Dermis blood vessel endothelial cell (primary cell): ENCODE results near the gene BBS4. TPM values are rescaled to one million over a fixed set of nuclear protein-coding genes. Genes with fewer than 3 reads are reported as not detected.
A peak's percentile ranks its signal among the peaks of the same experiment; 100 is the strongest.
"Not testable (repeated sequence)": the region's sequence is repeated elsewhere in the genome, so short reads cannot be mapped to it uniquely, and the experiment has no call there.

Source experiments
- DNase-seq: peaks from one replicate; pipeline ENCODE4 v3.0.0; 2010
- total RNA-seq: library from RNA; depleted of rRNA; stranded (reverse); fragments of >200 nt; gene quantifications from 2 replicates; pipeline ENCODE4 v1.2.3, GENCODE V29; 2014

The BBS4 gene
- total RNA-seq = 9.2 and 10.2 TPM in 2 replicates

- peak; percentile 88 for DNase-seq
Observed at GRCh38 chr15:72685925-72686794, at the start of gene BBS4, which contains the start of gene HIGD2B. TSS of gene BBS4 (plus strand) at chr15:72686207. CDS start at chr15:72686228, 21 bp downstream. TSS of gene HIGD2B (minus strand) at chr15:72686182. CDS start at chr15:72676374, 9,808 bp downstream.

DNA sequence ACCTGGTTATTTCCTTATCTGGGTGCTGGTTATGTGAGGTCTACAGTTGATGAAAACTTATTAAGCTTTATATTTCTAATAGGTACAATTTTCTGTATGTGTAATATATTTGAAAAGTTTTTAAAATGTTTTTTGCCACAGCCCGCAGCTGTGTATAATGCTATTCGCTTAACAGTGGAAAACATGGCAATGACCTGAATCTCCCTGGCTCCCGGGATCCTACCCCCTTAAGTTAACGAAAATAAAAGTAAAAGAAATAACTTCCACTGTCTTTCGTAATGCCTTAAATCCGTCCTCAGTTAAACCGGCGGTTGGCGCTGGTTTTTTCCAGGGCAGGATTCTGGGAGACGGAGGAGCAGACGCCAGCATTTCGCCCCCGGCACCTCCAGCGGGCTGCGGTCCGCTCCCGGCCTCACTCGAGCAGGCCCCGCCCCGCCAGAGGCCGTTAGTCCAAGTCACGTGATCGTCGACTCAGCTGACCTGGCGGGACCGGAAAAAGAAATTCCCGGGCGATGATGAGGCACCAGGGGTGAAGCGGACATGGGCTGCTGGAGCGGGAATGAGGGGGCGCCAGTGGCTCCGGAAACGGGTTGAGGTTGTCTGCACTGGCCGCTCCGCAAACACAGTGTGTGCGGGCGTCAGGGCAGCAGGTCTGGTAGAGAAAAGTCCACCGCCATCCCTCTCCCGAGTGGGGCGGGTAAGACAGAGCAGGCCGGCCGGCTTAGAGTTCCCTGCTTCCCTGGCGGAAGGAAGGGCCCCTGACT lies 49.3 kb upstream of the BBS4 start:
- peak; percentile 70 for DNase-seq

GRCh38 chr15:72639759-72640483 lies 46.1 kb upstream of the BBS4 start:
- not testable (repeated sequence) for DNase-seq

GRCh38 chr15:72642271-72642670 lies 43.7 kb upstream of the BBS4 start:
- not testable (repeated sequence) for DNase-seq

- DNase-seq = not testable (repeated sequence)
Observed at GRCh38 chr15:72648631-72649253, 37.3 kb upstream of the BBS4 start.

DNA sequence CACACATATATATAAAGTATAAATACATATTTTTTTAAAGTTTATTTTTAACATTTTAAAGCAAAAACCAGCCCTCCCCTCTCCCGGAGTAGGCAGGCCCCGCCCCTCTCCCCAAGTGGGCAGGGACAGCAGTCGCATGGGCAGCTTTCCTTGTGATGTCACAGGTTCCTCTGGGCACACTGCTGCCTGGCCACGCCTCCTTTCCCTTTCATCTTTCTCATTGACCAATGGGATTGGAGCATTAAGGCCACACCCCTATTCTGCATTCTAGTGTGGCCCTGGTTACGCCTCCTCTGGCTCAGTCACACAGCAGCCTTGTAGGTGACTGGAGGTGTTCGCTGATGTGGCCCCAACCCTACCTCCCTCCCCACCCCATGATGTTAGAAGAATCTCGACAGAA lies 31.6 kb upstream of the BBS4 start, which contains the start of gene GOLGA6B:
GOLGA6B (plus strand) TSS at position 301 of the 400 bp plus-strand sequence; CDS start at position 342, 41 bp downstream.
- not testable (repeated sequence) for DNase-seq

GRCh38 chr15:72656014-72656413 lies 30.0 kb upstream of the BBS4 start:
- DNase-seq = not testable (repeated sequence)

DNA sequence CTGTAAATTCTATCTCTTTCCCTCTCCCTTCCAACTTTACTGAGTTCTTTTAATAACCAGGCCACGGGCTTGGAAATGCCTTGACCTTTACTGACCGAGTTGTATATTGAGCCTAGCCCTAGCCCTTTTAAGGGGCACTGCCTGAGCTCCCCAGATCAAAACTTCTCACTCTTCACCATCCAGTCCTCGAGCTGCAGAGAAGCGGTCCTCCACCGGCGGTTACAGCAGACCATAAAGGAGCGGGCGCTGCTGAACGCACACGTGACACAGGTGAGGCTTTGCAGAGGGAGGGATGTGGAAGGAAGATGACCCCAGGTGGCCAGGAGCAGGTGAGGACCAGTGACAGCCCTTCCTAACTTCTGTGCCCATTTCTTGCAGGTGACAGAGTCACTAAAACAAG lies 24.9 kb upstream of the BBS4 start:
- not testable (repeated sequence) for DNase-seq

DNA sequence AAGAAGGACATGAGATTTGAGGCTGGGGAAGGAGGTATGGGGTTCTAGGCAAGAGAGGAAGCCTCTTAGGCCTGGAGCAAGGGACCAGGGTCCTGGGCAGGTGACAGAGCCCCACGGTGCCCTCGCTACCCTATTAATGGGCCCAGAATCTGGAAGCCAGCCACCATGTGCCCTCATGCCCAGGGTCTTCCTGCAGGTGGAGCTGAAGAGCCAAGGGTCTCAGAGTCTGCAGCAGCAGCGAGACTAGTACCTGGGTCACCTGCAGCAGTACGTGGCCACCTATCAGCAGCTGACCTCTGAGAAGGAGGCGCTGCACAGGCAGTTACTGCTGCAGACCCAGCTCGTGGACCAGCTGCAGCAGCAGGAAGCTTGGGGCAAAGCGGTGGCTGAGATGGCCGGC lies 22.1 kb upstream of the BBS4 start:
- not testable (repeated sequence) for DNase-seq

DNA sequence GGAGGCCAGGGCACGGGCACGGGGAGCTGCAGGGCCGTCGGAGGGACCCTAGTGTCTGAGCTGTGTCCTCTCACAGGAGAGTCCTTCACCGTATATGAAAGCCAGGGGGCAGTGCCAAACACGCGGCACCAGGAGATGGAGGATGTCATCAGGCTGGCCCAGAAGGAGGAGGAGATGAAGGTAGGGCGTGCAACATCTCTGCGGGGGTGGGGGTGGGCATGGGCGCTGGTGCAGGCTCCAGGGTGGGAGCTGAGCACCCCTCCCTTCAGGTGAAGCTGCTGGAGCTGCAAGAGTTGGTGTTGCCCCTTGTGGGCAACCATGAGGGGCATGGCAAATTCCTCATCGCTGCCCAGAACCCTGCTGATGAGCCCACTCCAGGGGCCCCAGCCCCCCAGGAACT lies 20.3 kb upstream of the BBS4 start:
- DNase-seq = not testable (repeated sequence)

GRCh38 chr15:72669803-72670202 lies 16.2 kb upstream of the BBS4 start:
- DNase-seq = not testable (repeated sequence)

DNA sequence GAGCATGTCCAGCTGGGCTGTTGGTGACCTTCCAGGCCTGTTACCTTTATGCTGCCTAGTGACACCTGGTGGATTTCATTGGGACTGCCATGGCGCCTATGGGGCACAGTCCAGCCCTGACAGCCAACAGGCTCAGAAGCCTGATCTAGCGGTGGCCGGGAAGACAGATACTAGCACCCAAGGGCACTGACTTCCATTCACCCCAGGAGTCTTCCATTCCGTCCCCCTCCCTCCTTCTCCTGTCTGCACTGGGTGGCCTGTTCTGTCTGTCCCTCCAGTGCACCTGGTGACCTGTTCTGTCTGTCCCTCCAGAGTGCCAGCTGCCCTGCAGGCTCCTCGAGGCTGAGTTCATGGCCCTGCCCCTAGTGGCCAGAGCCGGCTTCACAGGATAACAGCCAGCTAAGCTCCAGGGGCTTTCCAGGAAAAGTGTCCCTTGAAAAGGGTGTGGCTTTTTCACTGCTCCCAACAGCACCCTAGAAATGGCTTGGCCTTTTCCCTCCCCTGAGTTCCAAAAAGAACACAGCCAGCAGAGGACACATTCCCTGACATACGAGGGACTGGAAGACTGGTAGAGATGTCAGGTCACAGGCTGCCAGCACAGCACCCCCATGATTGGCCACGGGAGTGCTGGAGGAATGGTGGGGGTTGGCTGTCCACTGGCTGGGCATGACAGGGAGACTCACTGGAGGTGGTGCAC lies 15.2 kb upstream of the BBS4 start:
- DNase-seq = peak; percentile 79

DNA sequence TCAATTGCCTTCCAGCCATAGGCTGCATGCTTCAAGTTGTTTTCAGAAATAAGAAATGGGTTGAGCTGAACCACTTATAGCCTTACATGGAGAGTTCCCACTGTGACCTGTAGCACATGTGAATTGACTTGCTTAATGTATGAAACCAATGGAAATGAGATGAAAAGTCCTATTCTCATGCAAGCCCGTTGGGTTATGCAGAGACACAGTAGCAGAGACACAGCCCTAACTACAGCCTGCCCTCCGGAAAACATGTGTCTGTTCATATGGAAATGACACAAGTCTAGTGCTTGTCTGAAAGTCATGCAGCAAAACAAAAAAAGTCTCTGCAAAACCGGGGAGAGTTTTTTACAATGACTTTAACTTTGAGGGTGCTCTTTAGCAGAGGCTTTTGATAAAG lies 14.5 kb upstream of the BBS4 start:
- no peak for DNase-seq

DNA sequence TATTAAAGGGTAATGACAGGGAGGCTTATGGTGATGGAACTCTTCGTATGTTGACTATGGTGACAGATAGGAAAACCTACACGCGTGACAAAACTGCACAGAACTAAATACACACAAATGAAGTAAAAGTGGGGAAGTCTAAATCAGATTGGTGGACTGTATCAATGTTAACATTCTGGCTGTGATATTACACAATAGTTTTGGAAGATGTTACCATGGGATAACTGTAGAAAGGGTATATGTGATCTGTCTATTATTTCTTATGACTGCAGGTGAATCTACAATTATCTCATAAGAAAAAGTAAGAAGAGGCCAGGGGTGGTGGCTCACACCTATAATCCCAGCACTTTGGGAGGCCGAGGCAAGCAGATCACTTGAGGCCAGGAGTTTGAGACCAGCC lies 9.2 kb upstream of the BBS4 start:
- DNase-seq = no peak

DNA sequence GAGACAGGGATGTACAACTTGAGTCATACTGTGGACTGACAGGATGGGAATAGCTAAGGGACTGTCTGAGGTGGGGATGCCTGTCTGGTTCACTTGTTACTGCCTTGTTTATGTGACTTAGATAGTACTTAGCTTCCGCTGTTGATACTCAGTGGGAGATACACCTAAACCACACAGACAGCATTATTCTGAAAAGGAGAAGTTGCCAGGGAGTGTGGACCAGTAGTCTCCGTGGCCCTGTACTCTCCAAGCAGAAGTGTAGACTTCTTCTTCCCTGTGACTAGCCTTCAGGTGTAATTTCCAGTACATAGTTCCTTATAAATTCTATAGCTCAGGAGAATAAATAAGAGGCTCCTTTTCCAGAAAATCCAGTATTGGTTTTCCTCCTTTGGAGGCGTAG lies 5.1 kb upstream of the BBS4 start:
- no peak for DNase-seq

GRCh38 chr15:72682772-72683171 lies 3.2 kb upstream of the BBS4 start:
- no peak for DNase-seq

- DNase-seq = no peak
Observed at GRCh38 chr15:72685301-72685924, 594 bp upstream of the BBS4 start.

DNA sequence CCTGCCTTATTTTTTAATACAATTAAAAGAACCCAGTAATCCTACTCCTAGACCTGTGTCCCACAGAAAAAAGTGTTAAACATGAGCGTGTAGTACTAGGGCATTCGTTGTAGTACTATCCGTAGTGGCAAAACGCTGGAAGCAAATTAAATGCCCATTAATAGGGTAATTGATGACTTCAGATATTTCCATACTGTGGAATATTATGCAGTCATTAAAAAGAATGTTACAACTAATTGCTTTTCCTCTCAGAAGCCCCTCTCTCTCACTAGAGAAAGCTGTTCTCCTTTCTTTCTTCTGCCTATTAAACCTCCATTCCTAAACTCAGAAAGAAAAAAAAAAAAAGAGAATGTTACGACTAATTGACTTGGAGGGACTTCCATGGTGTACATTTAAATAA lies 2.7 kb downstream of the BBS4 start:
- DNase-seq = no peak

- DNase-seq = no peak
Observed at GRCh38 chr15:72690938-72691337, 4.9 kb downstream of the BBS4 start.

- DNase-seq = no peak
Observed at GRCh38 chr15:72698938-72699337, 12.9 kb downstream of the BBS4 start.

DNA sequence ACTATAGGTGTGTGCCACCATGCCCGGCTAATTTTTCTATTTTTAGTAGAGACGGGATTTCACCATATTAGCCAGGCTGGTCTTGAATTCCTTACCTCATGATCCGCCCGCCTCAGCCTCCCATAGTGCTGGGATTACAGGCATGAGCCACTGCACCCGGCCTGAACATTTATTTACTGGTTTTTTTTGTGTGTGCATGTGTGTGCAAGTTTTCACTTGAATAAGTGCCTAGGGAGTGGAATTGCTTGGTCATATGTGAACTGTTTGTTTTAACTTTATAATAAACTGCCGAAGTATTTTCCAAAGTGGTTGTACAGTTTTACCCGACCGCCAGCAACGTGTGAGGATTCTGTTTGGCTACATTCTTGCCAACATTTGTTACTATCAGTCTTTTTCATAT lies 14.1 kb downstream of the BBS4 start:
- DNase-seq = no peak
